K562 (cell line): ENCODE results near the gene PLIN5. TPM values are rescaled to one million over a fixed set of nuclear protein-coding genes. Genes with fewer than 3 reads are reported as not detected.

ENCODE experiments used
- ASH1L ChIP-seq: fragments of 450-650 bp; IDR thresholded peaks from 2 replicates; pipeline ENCODE4 v1.6.1; 2018; ENCODE audit warnings: borderline replicate concordance, mild to moderate bottlenecking, low read depth; ENCODE audit not compliant: partially characterized antibody
- CREM ChIP-seq: IDR thresholded peaks from 2 replicates; pipeline ENCODE4 v1.6.1; 2014; ENCODE audit warnings: antibody characterized with exemption, low read depth
- CSDE1 ChIP-seq, 2 experiments: fragments of 450-650 bp; IDR thresholded peaks; 2 replicates each; pipeline ENCODE4 v1.6.1; 2016; ENCODE audit warnings: mild to moderate bottlenecking in 1 of 2
- CTCFL ChIP-seq: IDR thresholded peaks from 2 replicates; pipeline ENCODE4 v1.6.1; 2011; ENCODE audit warnings: borderline replicate concordance, low read depth, mild to moderate bottlenecking, moderate library complexity, low read length; ENCODE audit not compliant: insufficient read depth, poor library complexity, severe bottlenecking
- DDX20 ChIP-seq: fragments of 450-650 bp; IDR thresholded peaks from 2 replicates; pipeline ENCODE4 v1.6.1; 2016; ENCODE audit warnings: missing genetic modification characterization, low read depth, mild to moderate bottlenecking, missing compliant biosample characterization, moderate library complexity
- ILK ChIP-seq: fragments of 450-650 bp; IDR thresholded peaks from 2 replicates; pipeline ENCODE4 v1.6.1; 2016; ENCODE audit warnings: missing genetic modification characterization, low read depth, mild to moderate bottlenecking, missing compliant biosample characterization, moderate library complexity, borderline replicate concordance
- MLX ChIP-seq, 2 experiments: fragments of 450-650 bp in 1 of 2; sonication (generic) in 1 of 2; formaldehyde crosslinking; conservative IDR thresholded peaks; 2 replicates each; pipeline versions ENCODE4 v1.4.0 to v1.8.1; 2020 to 2022; ENCODE audit warnings: mild to moderate bottlenecking in 1 of 2, missing genetic modification reagents in 1 of 2
- MYBL2 ChIP-seq, 2 experiments: fragments of 450-650 bp in 1 of 2; sonication (generic) in 1 of 2; formaldehyde crosslinking in 1 of 2; IDR thresholded peaks; 2 replicates each; pipeline versions ENCODE4 v1.6.1 to v1.8.1; 2017 to 2022; ENCODE audit warnings: borderline replicate concordance in 1 of 2, inconsistent platforms in 1 of 2, low read depth in 1 of 2, mild to moderate bottlenecking in 1 of 2, missing genetic modification reagents in 1 of 2, moderate library complexity in 1 of 2
- MYC ChIP-seq, 2 experiments: fragments of 250-450 bp in 1 of 2; sonication (Bioruptor Pico) in 1 of 2; IDR thresholded peaks; 2 replicates each; pipeline versions ENCODE4 v1.5.1 to v1.6.1; 2012 to 2021; ENCODE audit warnings: low read depth in 2 of 2, borderline replicate concordance in 1 of 2, improper control_type of control experiment in 1 of 2, low read length in 1 of 2, mild to moderate bottlenecking in 1 of 2, moderate library complexity in 1 of 2
- NELFE ChIP-seq: IDR thresholded peaks from 2 replicates; pipeline ENCODE4 v1.6.1; 2011; ENCODE audit warnings: mild to moderate bottlenecking; ENCODE audit not compliant: insufficient read depth, insufficient read length
- PTTG1 ChIP-seq: fragments of 450-650 bp; IDR thresholded peaks from 2 replicates; pipeline ENCODE4 v1.6.1; 2016; ENCODE audit warnings: low read depth, mild to moderate bottlenecking, missing genetic modification characterization, missing compliant biosample characterization
- RBBP5 ChIP-seq: fragments of 200-600 bp; sonication (generic); IDR thresholded peaks from 2 replicates; pipeline ENCODE4 v1.6.1; 2012; ENCODE audit warnings: borderline replicate concordance, mild to moderate bottlenecking, low read length, control low read depth, inconsistent platforms; ENCODE audit not compliant: insufficient read depth, poor library complexity, severe bottlenecking
- SMARCC2 ChIP-seq: fragments of 450-650 bp; IDR thresholded peaks from 2 replicates; pipeline ENCODE4 v1.6.1; 2017; ENCODE audit warnings: antibody characterized with exemption, moderate library complexity, mild to moderate bottlenecking, low read depth
- TCF3 ChIP-seq: sonication (generic); formaldehyde crosslinking; IDR thresholded peaks from 2 replicates; pipeline ENCODE4 v1.4.0; 2020; ENCODE audit warnings: mild to moderate bottlenecking, missing genetic modification reagents
- ZBTB1 ChIP-seq: sonication (generic); formaldehyde crosslinking; IDR thresholded peaks from 2 replicates; pipeline ENCODE4 v1.8.1; 2023; ENCODE audit warnings: missing genetic modification reagents, low read depth, mild to moderate bottlenecking, borderline replicate concordance
- ZBTB17 ChIP-seq: fragments of 450-650 bp; formaldehyde crosslinking; IDR thresholded peaks from 2 replicates; pipeline ENCODE4 v1.4.0; 2020; ENCODE audit warnings: mild to moderate bottlenecking
- ZNF518B ChIP-seq: fragments of 250-450 bp; sonication (Bioruptor Pico); IDR thresholded peaks from 2 replicates; pipeline ENCODE4 v1.5.0; 2021; ENCODE audit warnings: mild to moderate bottlenecking, moderate library complexity
- polyA plus RNA-seq, 8 experiments: library from polyadenylated mRNA; depleted of rRNA in 4 of 8; stranded (reverse) in 5 of 8; unstranded in 3 of 8; fragments of >200 nt; fragmentation: Nextera tagmentation in 2 of 8; fragmentation: Illumina TruSeq in 1 of 8; extraction: Ambion mirVana in 2 of 8; extraction: Trizol in 1 of 8; gene quantifications; 2 replicates each; pipeline versions ENCODE4 v1.2.1 to v1.2.3, GENCODE V29; 2011 to 2014; ENCODE audit warnings: inconsistent platforms in 1 of 8, missing spikeins in 1 of 8
- total RNA-seq, 7 experiments: library from RNA; depleted of rRNA in 6 of 7; stranded (reverse); fragments of >200 nt in 6 of 7; fragmentation: Illumina TruSeq in 2 of 7; extraction: Trizol in 2 of 7; gene quantifications; 2 replicates each; pipeline versions ENCODE4 v1.2.1 to v1.2.3, GENCODE V29; 2011 to 2021; ENCODE audit warnings: low replicate concordance in 1 of 7

PLIN5 gene
- total and polyA plus RNA-seq, 9 of the 15 experiments (the other 6 are each of a cell fraction or from before 2014, with no cell fraction given) = 0.04 to 1.3 (median 0.50) TPM

- no peak for TF ChIP-seq ZNF518B
- TF ChIP-seq SMARCC2 = no peak
- TF ChIP-seq ASH1L = peak; percentile 45
- TF ChIP-seq ZBTB1 (CRISPR knock-in tag) = no peak
- TF ChIP-seq PTTG1 = no peak
- peak; percentile 5 for TF ChIP-seq TCF3
- 0 out of 2 replicates have a peak, but pooled peaks have one; percentile 14 for TF ChIP-seq DDX20 (tag)
- 0 out of 2 replicates have a peak, but pooled peaks have one; percentile 14 for TF ChIP-seq MYC (IDR thresholded peaks at IDR 0.05; ENCODE audit: low read depth, low read length)
- TF ChIP-seq MYC (CRISPR knock-in tag; IDR thresholded peaks at IDR 0.05; ENCODE audit: borderline replicate concordance, low read depth) = no peak
- TF ChIP-seq CREM = peak; percentile 12; the same call in 1 of the 2 replicates
- no peak for TF ChIP-seq CTCFL
- TF ChIP-seq RBBP5 = peak; percentile 49
- no peak for TF ChIP-seq ZBTB17 (CRISPR knock-in tag)
- no peak for TF ChIP-seq MYBL2 (IDR thresholded peaks at IDR 0.05; ENCODE audit: low read depth)
- TF ChIP-seq MYBL2 (CRISPR knock-in tag; IDR thresholded peaks at IDR 0.05; ENCODE audit: borderline replicate concordance) = no peak
- no peak for TF ChIP-seq CSDE1 (IDR thresholded peaks at IDR 0.05)
- no peak for TF ChIP-seq MLX (CRISPR knock-in tag; conservative IDR thresholded peaks at IDR 0.05)
- TF ChIP-seq ILK = no peak
- TF ChIP-seq NELFE = no peak
Measured at GRCh38 chr19:4539693-4540581, 4.9 kb upstream of the PLIN5 start, which contains the start of gene LRG1 (continued).
